ENCODE data around the gene ZNF280C. TPM values are rescaled to one million over a fixed set of nuclear protein-coding genes. Genes with fewer than 3 reads are reported as not detected.
"Not testable (repeated sequence)": the region's sequence is repeated elsewhere in the genome, so short reads cannot be mapped to it uniquely, and the experiment has no call there.

ZNF280C gene
- total RNA-seq, 2 experiments from 2014 or later, result 3.9 to 4.0 TPM

DNA sequence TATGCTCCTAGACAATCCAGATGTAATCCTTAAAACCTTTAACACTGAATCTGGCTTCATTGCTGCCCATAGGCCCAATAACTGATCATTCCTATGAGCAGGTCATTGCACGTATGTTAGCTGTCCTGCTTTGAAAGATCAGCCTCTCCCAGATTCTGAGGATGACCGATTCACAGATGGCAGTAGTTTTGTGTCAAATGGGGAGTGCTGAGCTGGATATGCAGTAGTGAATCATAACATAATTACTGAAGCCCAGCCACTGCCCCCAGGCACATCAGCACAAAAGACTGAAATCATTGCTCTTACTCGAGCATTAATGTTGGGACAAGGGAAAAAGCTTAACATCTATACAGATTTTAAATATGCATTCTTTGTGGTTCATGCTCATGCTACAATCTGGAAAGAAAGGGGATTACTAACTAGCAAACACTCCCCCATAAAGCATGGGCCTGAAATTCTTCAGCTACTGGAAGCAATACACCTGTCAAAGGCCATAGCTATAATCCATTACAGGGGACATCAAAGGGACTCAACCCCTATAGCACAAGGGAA is 16.4 kb upstream of the ZNF280C start:
- Mint-ChIP-seq H3K4me1 (ENCODE audit: low read depth) (no peaks in the 10 kb centered on the region), H3K27ac (no peak overlapping the region), H3K4me3 (no peak overlapping the region), H3K9me3 (no peaks in the 10 kb centered on the region), H3K36me3 (ENCODE audit: low read depth) (no peaks in the 10 kb centered on the region), H3K27me3 (ENCODE audit: low read depth) (no peaks in the 10 kb centered on the region)
- DNase-seq, result no peak
- CTCF ChIA-PET, result interaction anchor here (0.6 kb wide), 1 partner anchor 44 kb away, joined by 4 read pairs; no protein-coding TSS in a partner anchor
- intact Hi-C loops (cut with micrococcal nuclease), result no loop called here

DNA sequence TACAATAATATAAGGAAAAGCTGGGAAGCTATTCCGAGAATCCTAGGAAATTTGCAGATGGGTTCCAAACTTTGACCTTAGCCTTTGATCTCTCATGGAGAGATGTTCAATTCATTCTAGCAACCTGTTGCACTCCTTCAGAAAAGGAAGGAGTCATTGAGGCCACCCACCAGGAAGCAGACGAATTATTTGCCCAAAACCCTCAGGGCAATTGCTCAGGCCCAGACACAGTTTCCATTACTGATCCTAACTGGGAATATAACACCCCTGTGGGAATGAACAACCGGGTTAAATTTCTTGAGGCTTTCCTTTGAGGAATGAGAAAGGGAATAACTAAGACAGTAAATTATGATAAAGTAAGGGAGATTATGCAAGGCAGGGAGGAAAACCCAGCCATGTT is 13.5 kb upstream of the ZNF280C start:
- Mint-ChIP-seq H3K27me3 (ENCODE audit: low read depth) (no peaks in the 10 kb centered on the region), H3K9me3 (no peaks in the 10 kb centered on the region), H3K36me3 (ENCODE audit: low read depth) (no peaks in the 10 kb centered on the region), H3K4me1 (ENCODE audit: low read depth) (no peaks in the 10 kb centered on the region), H3K4me3 (no peak overlapping the region), H3K27ac (no peak overlapping the region)
- intact Hi-C loops (cut with micrococcal nuclease), result no loop called here
- CTCF ChIA-PET, result no interaction called here
- no peak for DNase-seq

DNA sequence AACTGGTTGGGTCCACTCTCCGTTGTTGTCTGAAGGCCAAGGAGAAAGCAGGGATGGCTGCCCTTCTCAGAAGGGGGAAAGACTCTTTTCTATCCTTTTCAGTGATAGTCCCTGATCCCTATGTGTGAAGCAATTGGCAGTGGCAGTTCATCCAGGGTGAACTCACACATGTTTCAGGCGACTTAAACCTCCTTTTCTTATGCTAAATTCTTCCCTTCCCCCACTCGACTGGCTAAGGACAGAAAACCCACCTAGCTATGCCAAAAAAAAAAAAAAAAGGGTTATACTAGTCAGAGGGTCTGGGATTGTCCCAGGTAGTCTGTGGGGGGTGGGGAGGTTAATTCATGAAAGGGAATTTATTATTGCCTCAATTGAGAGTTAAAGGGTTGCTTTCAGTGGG is 12.2 kb upstream of the ZNF280C start:
- H3K27ac Mint-ChIP-seq, result no peak overlapping the region
- no peak overlapping the region for H3K4me3 Mint-ChIP-seq
- intact Hi-C loops (cut with micrococcal nuclease), result no loop called here
- no peaks in the 10 kb centered on the region for H3K36me3 Mint-ChIP-seq (ENCODE audit: low read depth)
- H3K9me3 Mint-ChIP-seq, result no peaks in the 10 kb centered on the region
- H3K27me3 Mint-ChIP-seq (ENCODE audit: low read depth), result no peaks in the 10 kb centered on the region
- CTCF ChIA-PET, result no interaction called here
- H3K4me1 Mint-ChIP-seq (ENCODE audit: low read depth), result no peaks in the 10 kb centered on the region
- no peak for DNase-seq

DNA sequence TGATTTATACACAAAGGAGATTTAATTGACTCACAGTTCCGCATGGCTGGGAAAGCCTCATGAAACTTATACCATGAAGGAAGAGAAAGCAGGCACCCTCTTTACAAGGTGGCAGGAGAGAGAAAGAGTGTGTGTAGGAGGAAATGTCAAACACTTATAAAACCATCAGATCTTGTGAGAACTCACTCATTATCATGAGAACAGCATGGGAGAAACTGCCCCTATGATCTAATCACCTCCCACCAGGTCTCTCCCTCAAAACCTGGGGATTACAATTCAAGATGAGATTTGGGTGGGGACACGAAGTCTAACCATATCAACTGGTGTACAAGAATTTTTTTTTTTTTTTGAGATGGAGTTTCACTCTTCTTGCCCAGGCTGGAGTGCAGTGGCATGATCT is 3.6 kb upstream of the ZNF280C start:
- CTCF ChIA-PET, result not testable (repeated sequence)

DNA sequence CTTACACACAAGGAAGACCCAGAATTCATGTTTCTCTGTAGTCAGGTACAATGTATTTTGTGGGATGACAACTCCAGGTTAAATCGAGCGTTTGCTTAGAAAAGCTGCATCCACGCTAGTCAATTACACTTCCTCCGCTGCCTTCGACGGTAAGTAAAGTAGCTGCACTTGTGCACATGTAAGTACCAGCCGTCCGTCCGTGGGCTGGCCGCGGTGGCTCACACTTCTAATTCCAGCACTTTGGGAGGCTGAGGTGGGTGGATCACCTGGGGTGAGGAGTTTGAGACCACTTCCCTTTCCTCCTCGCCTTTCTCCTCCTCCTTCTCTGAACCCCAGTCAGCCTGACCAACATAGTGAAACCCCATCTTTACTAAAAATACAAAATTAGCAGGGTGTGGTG is 692 bp upstream of the ZNF280C start:
- peaks cover 18% of the 10 kb centered on the region for H3K4me1 Mint-ChIP-seq (ENCODE audit: low read depth)
- H3K27me3 Mint-ChIP-seq (ENCODE audit: low read depth); H3K4me3 Mint-ChIP-seq; H3K27ac Mint-ChIP-seq; H3K9me3 Mint-ChIP-seq; H3K36me3 Mint-ChIP-seq (ENCODE audit: low read depth); CTCF ChIA-PET; DNase-seq: not testable (repeated sequence)
- intact Hi-C loops (cut with micrococcal nuclease), result loop anchor here (2.0 to 5.0 kb wide), 4 partner anchors 99 to 1543 kb away; partner anchors contain the start of gene RAB33A

More for the DNA sequence above, 3.6 kb upstream of the ZNF280C start:
- DNase-seq; H3K4me1 Mint-ChIP-seq (ENCODE audit: low read depth); H3K4me3 Mint-ChIP-seq; H3K9me3 Mint-ChIP-seq; H3K27me3 Mint-ChIP-seq (ENCODE audit: low read depth); H3K36me3 Mint-ChIP-seq (ENCODE audit: low read depth); intact Hi-C loops (cut with micrococcal nuclease): not testable (repeated sequence)
- peak overlapping the region; percentile 57 for H3K27ac Mint-ChIP-seq

DNA sequence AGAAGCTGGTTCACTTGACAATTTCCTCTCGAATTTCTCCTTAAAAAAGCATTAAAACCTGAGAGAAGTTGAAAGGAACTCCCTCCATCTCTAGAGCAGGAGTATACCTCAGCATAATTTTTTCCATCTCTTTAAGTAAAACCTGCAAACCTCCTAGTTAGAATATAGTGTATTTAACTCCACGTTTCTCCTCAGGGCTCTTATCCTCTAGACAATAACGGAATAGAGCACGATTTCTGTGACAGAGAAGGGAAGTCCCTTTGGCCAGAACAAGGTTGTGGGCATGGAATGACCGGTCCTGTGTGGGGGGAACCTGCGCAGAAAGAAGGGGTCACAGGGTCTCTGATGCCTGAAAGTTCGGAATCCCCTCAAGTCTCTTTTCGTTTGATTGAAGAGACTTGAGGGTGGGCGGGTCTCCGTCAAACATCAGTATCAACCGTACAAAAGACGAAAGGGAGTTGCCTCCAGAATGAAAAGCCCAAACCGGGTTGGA is 697 bp downstream of the ZNF280C start:
- Mint-ChIP-seq H3K27me3 (ENCODE audit: low read depth) (no peaks in the 10 kb centered on the region), H3K27ac (peak overlapping the region; percentile 79), H3K9me3 (peaks cover 2% of the 10 kb centered on the region), H3K4me1 (ENCODE audit: low read depth) (peaks cover 18% of the 10 kb centered on the region), H3K4me3 (peak overlapping the region; percentile 85), H3K36me3 (ENCODE audit: low read depth) (no peaks in the 10 kb centered on the region)
- no peak for DNase-seq
- intact Hi-C loops (cut with micrococcal nuclease), result loop anchor here (1.0 to 5.0 kb wide), 10 partner anchors 56 to 1544 kb away; partner anchors contain the start of genes BCORL1, ENOX2, RAB33A and SLC25A14
- CTCF ChIA-PET, result no interaction called here

DNA sequence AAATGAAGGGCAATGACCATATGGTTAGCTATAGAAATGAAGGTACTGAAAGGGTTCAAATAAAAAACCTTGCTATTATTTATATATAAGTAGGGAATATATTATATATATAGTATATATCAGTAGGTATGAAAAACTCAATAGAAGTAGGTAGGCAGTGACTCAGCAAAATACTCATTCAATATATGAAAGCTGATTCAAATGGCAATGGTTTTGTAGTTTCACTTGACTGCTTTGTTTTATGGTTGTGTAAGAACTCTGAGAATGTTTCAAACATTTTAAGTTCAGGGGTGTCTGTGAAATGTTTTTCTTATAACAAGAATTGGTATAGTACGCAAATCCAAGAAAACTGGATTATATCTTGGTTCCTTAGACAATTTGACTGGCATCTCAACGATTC is 4.1 kb downstream of the ZNF280C start:
- H3K4me3 Mint-ChIP-seq, result no peak overlapping the region
- intact Hi-C loops (cut with micrococcal nuclease), result no loop called here
- no peak overlapping the region for H3K27ac Mint-ChIP-seq
- H3K27me3 Mint-ChIP-seq (ENCODE audit: low read depth), result no peaks in the 10 kb centered on the region
- CTCF ChIA-PET, result no interaction called here
- peaks cover 20% of the 10 kb centered on the region for H3K4me1 Mint-ChIP-seq (ENCODE audit: low read depth)
- DNase-seq, result no peak
- H3K36me3 Mint-ChIP-seq (ENCODE audit: low read depth), result peaks cover 1% of the 10 kb centered on the region
- peaks cover 1% of the 10 kb centered on the region for H3K9me3 Mint-ChIP-seq

DNA sequence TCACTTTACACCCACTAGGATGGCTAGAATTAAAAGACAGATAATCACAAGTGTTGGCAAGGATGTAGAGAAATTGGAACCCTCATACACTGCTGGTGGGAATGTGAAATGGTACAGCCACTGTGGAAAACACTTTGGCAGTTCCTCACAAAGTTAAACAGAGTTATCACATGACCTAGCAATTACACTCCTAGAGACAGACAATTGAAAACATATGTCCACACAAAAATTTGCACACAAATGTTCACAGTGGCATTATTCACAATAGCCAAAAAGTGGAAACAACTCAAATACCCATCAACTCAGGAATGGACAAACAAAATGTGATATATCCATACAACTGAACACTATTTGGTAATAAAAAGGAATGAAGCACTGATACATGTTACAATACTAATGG is 5.7 kb downstream of the ZNF280C start:
- no peaks in the 10 kb centered on the region for H3K9me3 Mint-ChIP-seq
- H3K27ac Mint-ChIP-seq, result no peak overlapping the region
- no peak for DNase-seq
- no peak overlapping the region for H3K4me3 Mint-ChIP-seq
- H3K4me1 Mint-ChIP-seq (ENCODE audit: low read depth), result peaks cover 20% of the 10 kb centered on the region
- intact Hi-C loops (cut with micrococcal nuclease), result no loop called here
- H3K36me3 Mint-ChIP-seq (ENCODE audit: low read depth), result peaks cover 6% of the 10 kb centered on the region
- no peaks in the 10 kb centered on the region for H3K27me3 Mint-ChIP-seq (ENCODE audit: low read depth)
- CTCF ChIA-PET, result no interaction called here

DNA sequence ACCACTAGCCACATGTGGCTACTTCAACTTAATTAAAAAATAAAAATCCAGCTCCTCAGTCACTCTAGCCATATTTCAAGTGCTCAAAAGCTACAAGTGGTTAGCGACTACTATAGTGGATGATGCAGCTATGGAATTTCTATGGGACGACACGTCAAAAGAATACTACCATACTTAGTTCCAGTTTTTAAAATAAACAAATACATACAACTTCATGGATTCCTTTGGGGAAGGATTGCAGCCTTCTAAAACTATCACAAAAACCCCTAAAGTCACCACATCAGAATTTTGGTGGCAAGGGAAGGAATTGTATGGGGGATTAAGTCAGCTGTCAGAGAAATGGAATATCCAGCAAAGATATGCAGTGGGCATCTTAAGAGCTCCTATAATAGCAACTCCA is 6.5 kb downstream of the ZNF280C start:
- H3K27me3 Mint-ChIP-seq (ENCODE audit: low read depth), result no peaks in the 10 kb centered on the region
- DNase-seq, result no peak
- CTCF ChIA-PET, result no interaction called here
- no peak overlapping the region for H3K27ac Mint-ChIP-seq
- intact Hi-C loops (cut with micrococcal nuclease), result no loop called here
- peaks cover 16% of the 10 kb centered on the region for H3K4me1 Mint-ChIP-seq (ENCODE audit: low read depth)
- H3K36me3 Mint-ChIP-seq (ENCODE audit: low read depth), result peaks cover 6% of the 10 kb centered on the region
- H3K4me3 Mint-ChIP-seq, result no peak overlapping the region
- no peaks in the 10 kb centered on the region for H3K9me3 Mint-ChIP-seq

DNA sequence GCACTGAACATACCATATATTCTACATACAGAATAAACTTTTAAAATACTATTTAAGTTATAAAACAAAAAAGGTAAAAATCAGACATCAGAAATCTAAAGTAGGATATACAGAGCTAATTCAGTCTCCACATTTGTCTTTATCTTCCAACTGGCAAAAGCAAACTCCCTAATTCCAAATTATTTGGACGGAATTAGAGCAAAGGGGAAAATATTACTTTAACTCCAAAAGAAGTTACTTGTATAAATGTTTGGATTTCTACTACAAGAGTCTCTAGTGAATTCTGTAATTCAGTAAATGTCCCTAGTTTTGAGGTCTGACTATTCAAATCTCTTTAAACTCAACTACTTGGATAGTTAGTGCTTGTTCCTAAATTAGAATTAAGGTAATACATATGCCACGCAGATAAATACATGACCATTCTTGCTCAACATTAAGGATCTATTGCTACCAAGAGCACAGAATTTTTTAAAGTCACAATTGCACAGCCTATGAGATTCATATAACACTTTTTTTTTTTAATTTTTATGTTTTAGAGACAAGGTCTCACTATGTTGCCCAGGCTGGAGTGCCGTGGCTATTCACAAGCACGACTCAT is 7.3 kb downstream of the ZNF280C start:
- no peaks in the 10 kb centered on the region for H3K9me3 Mint-ChIP-seq
- H3K4me3 Mint-ChIP-seq, result no peak overlapping the region
- peaks cover 12% of the 10 kb centered on the region for H3K4me1 Mint-ChIP-seq (ENCODE audit: low read depth)
- no peaks in the 10 kb centered on the region for H3K27me3 Mint-ChIP-seq (ENCODE audit: low read depth)
- no peak for DNase-seq
- H3K27ac Mint-ChIP-seq, result no peak overlapping the region
- peaks cover 6% of the 10 kb centered on the region for H3K36me3 Mint-ChIP-seq (ENCODE audit: low read depth)
- CTCF ChIA-PET, result no interaction called here
- intact Hi-C loops (cut with micrococcal nuclease), result no loop called here

DNA sequence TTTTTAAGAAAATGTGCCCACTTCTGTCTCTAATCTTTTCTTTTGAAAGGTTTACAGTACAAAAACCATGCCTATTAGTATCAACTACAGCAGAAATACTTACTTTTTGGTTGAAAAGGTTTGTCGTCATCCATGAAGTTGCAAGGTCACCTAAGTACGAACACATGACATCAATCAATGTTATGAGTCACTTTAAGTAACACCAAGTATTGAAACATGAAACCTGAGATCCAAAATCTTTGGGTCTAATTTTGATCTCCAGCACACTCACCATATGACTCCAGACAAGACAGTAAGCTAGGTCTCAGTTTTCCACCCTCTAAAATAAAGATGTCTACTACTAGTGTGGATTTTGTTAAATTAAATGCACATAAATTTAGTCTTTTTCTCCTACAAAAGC is 8.4 kb downstream of the ZNF280C start:
- Mint-ChIP-seq H3K4me3 (no peak overlapping the region), H3K9me3 (no peaks in the 10 kb centered on the region), H3K27ac (no peak overlapping the region), H3K36me3 (ENCODE audit: low read depth) (peaks cover 8% of the 10 kb centered on the region), H3K4me1 (ENCODE audit: low read depth) (peaks cover 7% of the 10 kb centered on the region), H3K27me3 (ENCODE audit: low read depth) (no peaks in the 10 kb centered on the region)
- intact Hi-C loops (cut with micrococcal nuclease), result no loop called here
- CTCF ChIA-PET, result no interaction called here
- DNase-seq, result no peak

DNA sequence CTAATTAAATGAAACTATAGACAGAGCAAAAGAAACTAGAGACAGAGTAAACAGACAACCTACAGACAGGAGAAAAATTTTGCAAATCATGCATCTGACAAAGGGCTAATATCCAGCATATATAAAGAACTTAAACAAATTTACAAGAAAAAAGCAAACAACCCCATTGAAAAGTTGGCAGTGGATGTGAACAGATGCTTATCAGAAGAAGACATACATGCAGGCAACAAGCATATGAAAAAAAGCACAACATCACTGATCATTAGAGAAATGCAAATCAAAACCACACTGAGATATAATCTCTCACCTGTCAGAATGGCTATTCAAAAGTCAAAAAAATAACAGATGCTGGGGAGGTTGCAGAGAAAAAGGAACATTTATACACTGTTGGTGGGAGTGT is 14.8 kb downstream of the ZNF280C start:
- CTCF ChIA-PET, result no interaction called here
- no peaks in the 10 kb centered on the region for H3K9me3 Mint-ChIP-seq
- H3K27ac Mint-ChIP-seq, result no peak overlapping the region
- H3K27me3 Mint-ChIP-seq (ENCODE audit: low read depth), result no peaks in the 10 kb centered on the region
- peaks cover 21% of the 10 kb centered on the region for H3K4me1 Mint-ChIP-seq (ENCODE audit: low read depth)
- H3K4me3 Mint-ChIP-seq, result no peak overlapping the region
- no peak for DNase-seq
- peaks cover 10% of the 10 kb centered on the region for H3K36me3 Mint-ChIP-seq (ENCODE audit: low read depth)
- intact Hi-C loops (cut with micrococcal nuclease), result no loop called here

DNA sequence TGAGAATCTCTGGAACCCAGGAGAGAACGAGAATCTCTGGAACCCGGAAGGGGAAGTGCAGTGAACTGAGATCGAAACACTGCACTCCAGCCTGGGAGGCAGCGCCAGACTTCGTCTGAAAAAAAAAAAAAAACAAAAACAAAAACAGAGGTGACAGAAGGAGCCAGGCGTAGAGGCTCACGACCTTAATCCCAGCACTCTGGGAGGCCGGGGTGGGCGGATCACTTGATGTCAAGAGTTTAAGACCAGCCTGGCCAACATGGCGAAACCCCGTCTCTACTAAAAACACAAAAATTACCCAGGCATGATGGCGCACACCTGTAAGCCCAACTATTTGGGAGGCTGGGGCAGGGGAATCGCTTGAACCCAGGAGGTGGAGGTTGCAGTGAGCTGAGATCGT is 17.0 kb downstream of the ZNF280C start:
- peaks cover 21% of the 10 kb centered on the region for H3K4me1 Mint-ChIP-seq (ENCODE audit: low read depth)
- peaks cover 6% of the 10 kb centered on the region for H3K36me3 Mint-ChIP-seq (ENCODE audit: low read depth)
- no peaks in the 10 kb centered on the region for H3K9me3 Mint-ChIP-seq
- no peak overlapping the region for H3K27ac Mint-ChIP-seq
- CTCF ChIA-PET, result no interaction called here
- intact Hi-C loops (cut with micrococcal nuclease), result no loop called here
- no peak for DNase-seq
- H3K27me3 Mint-ChIP-seq (ENCODE audit: low read depth), result no peaks in the 10 kb centered on the region
- no peak overlapping the region for H3K4me3 Mint-ChIP-seq
